Osteocyte (in vitro differentiated cells): ENCODE results near the gene EPB41L3. TPM values are rescaled to one million over a fixed set of nuclear protein-coding genes. Genes with fewer than 3 reads are reported as not detected.

ENCODE experiments used
- DNase-seq: peaks from one replicate; pipeline ENCODE4 v3.0.0; 2021; ENCODE audit warnings: mixed read lengths; ENCODE audit not compliant: unreplicated experiment; ENCODE audit errors: extremely low spot score
- H3K27ac Mint-ChIP-seq: one replicate; pipeline ENCODE4 v1.8.0; 2021; ENCODE audit warnings: mild to moderate bottlenecking, mixed read lengths; ENCODE audit not compliant: unreplicated experiment
- H3K27me3 Mint-ChIP-seq: one replicate; pipeline ENCODE4 v1.8.0; 2021; ENCODE audit warnings: mixed read lengths; ENCODE audit not compliant: unreplicated experiment
- H3K36me3 Mint-ChIP-seq: one replicate; pipeline ENCODE4 v1.8.0; 2021; ENCODE audit warnings: mixed read lengths; ENCODE audit not compliant: unreplicated experiment
- H3K4me1 Mint-ChIP-seq: one replicate; pipeline ENCODE4 v1.8.0; 2021; ENCODE audit warnings: mixed read lengths; ENCODE audit not compliant: unreplicated experiment
- H3K4me3 Mint-ChIP-seq: one replicate; pipeline ENCODE4 v1.8.0; 2021; ENCODE audit warnings: mild to moderate bottlenecking, moderate library complexity, mixed read lengths; ENCODE audit not compliant: unreplicated experiment
- H3K9me3 Mint-ChIP-seq: one replicate; pipeline ENCODE4 v1.8.0; 2021; ENCODE audit warnings: mixed read lengths; ENCODE audit not compliant: unreplicated experiment
- total RNA-seq: library from RNA; stranded (reverse); gene quantifications from 2 replicates; pipeline ENCODE4 v1.2.1, GENCODE V29; 2021
- TF ChIP-seq, protein P1 (sequence below): fragments of 200-600 bp; sonication (generic); IDR thresholded peaks from 2 replicates; pipeline ENCODE4 v1.5.0; 2021; ENCODE audit warnings: antibody characterized with exemption, mild to moderate bottlenecking, moderate library complexity

Gene EPB41L3
- total RNA-seq, 1 donor from 2014 or later, result 15.6 TPM

DNA sequence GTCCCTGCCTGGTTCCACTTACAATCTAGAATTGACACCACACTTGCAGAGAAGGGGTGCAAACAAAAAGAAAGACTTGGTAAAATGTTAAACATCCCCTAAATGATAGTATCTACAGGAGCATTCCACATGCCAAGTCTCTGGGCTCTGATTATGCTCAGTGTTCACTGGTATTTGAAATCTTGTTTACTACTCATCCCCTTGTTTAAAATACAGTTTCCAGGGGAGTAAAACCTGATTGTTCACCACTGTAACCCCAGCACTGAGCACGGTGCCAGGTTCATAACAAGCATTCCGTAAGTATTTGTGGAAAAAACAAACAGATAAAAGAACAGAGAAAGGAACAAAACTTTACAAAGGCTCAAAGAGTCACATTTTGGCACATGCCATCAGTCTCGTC is 11.7 kb downstream of the EPB41L3 start:
- TF ChIP-seq, protein P1, sequence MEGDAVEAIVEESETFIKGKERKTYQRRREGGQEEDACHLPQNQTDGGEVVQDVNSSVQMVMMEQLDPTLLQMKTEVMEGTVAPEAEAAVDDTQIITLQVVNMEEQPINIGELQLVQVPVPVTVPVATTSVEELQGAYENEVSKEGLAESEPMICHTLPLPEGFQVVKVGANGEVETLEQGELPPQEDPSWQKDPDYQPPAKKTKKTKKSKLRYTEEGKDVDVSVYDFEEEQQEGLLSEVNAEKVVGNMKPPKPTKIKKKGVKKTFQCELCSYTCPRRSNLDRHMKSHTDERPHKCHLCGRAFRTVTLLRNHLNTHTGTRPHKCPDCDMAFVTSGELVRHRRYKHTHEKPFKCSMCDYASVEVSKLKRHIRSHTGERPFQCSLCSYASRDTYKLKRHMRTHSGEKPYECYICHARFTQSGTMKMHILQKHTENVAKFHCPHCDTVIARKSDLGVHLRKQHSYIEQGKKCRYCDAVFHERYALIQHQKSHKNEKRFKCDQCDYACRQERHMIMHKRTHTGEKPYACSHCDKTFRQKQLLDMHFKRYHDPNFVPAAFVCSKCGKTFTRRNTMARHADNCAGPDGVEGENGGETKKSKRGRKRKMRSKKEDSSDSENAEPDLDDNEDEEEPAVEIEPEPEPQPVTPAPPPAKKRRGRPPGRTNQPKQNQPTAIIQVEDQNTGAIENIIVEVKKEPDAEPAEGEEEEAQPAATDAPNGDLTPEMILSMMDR, result no peak
- peaks cover 9% of the 10 kb centered on the region for H3K4me1 Mint-ChIP-seq
- H3K4me3 Mint-ChIP-seq, result no peak overlapping the region
- H3K9me3 Mint-ChIP-seq, result no peaks in the 10 kb centered on the region
- no peak for DNase-seq
- H3K27ac Mint-ChIP-seq, result no peak overlapping the region
- H3K36me3 Mint-ChIP-seq, result peaks cover 2% of the 10 kb centered on the region
- no peaks in the 10 kb centered on the region for H3K27me3 Mint-ChIP-seq

- no peak for DNase-seq
- no peak overlapping the region for H3K4me3 Mint-ChIP-seq
- H3K4me1 Mint-ChIP-seq, result peaks cover 10% of the 10 kb centered on the region
- H3K27ac Mint-ChIP-seq, result no peak overlapping the region
- peaks cover 2% of the 10 kb centered on the region for H3K36me3 Mint-ChIP-seq
- H3K27me3 Mint-ChIP-seq, result no peaks in the 10 kb centered on the region
- TF ChIP-seq, protein P1, result no peak
- H3K9me3 Mint-ChIP-seq, result no peaks in the 10 kb centered on the region
Observed at GRCh38 chr18:5530629-5531178, 13.1 kb downstream of the EPB41L3 start.

GRCh38 chr18:5529471-5529870 is 14.3 kb downstream of the EPB41L3 start:
- H3K36me3 Mint-ChIP-seq, result peaks cover 2% of the 10 kb centered on the region
- no peak overlapping the region for H3K4me3 Mint-ChIP-seq
- H3K9me3 Mint-ChIP-seq, result no peaks in the 10 kb centered on the region
- TF ChIP-seq, protein P1, result no peak
- H3K27ac Mint-ChIP-seq, result no peak overlapping the region
- peaks cover 11% of the 10 kb centered on the region for H3K4me1 Mint-ChIP-seq
- no peaks in the 10 kb centered on the region for H3K27me3 Mint-ChIP-seq
- no peak for DNase-seq

GRCh38 chr18:5527603-5528002 is 16.2 kb downstream of the EPB41L3 start:
- Mint-ChIP-seq H3K36me3 (peaks cover 2% of the 10 kb centered on the region), H3K4me1 (peaks cover 12% of the 10 kb centered on the region), H3K4me3 (no peak overlapping the region), H3K27me3 (no peaks in the 10 kb centered on the region), H3K9me3 (no peaks in the 10 kb centered on the region), H3K27ac (peak overlapping the region; percentile 61)
- TF ChIP-seq, protein P1, result no peak
- no peak for DNase-seq

- no peak for DNase-seq
- Mint-ChIP-seq H3K9me3 (no peaks in the 10 kb centered on the region), H3K27ac (no peak overlapping the region), H3K4me1 (peaks cover 12% of the 10 kb centered on the region), H3K36me3 (no peaks in the 10 kb centered on the region), H3K27me3 (no peaks in the 10 kb centered on the region), H3K4me3 (no peak overlapping the region)
- TF ChIP-seq, protein P1, result no peak
Observed at GRCh38 chr18:5524660-5525059, 19.1 kb downstream of the EPB41L3 start.
